Lower leg skin (tissue), 3 donors: ENCODE measurements around the gene TBX10.

Experiments
- POLR2A ChIP-seq, 2 donors: fragments of 450-650 bp; IDR thresholded peaks; one replicate each; pipeline ENCODE4 v1.6.1; 2016 to 2017; ENCODE audit warnings: antibody characterized with exemption in 2 of 2, mild to moderate bottlenecking in 1 of 2, moderate library complexity in 1 of 2
- TF ChIP-seq, protein P1 (sequence below), 3 donors: fragments of 450-650 bp; IDR thresholded peaks; one replicate each; pipeline ENCODE4 v1.5.1; 2016; ENCODE audit warnings: antibody characterized with exemption in 3 of 3, mild to moderate bottlenecking in 3 of 3, moderate library complexity in 2 of 3

DNA sequence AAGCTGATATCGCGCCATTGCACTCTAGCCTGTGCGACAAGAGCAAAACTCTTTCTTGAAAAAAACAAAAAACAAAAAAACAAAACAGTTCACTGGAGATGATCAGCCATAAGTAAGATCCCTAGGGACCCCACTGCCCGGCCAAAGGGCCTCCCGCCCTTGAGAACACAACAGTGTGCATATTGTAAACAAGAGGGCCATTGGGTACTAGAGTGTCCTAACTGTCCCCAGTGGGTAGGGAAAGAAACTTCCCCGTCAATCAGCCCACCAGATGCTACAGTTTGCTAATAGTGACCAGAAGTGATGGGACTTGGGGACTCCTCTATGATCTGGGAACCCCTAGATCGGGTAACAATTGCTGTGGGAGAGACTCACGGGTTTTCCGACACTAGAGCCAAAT is 14.7 kb upstream of the TBX10 start:
- TF ChIP-seq, protein P1, sequence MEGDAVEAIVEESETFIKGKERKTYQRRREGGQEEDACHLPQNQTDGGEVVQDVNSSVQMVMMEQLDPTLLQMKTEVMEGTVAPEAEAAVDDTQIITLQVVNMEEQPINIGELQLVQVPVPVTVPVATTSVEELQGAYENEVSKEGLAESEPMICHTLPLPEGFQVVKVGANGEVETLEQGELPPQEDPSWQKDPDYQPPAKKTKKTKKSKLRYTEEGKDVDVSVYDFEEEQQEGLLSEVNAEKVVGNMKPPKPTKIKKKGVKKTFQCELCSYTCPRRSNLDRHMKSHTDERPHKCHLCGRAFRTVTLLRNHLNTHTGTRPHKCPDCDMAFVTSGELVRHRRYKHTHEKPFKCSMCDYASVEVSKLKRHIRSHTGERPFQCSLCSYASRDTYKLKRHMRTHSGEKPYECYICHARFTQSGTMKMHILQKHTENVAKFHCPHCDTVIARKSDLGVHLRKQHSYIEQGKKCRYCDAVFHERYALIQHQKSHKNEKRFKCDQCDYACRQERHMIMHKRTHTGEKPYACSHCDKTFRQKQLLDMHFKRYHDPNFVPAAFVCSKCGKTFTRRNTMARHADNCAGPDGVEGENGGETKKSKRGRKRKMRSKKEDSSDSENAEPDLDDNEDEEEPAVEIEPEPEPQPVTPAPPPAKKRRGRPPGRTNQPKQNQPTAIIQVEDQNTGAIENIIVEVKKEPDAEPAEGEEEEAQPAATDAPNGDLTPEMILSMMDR (IDR thresholded peaks at IDR 0.05) = no peak
- TF ChIP-seq POLR2A (IDR thresholded peaks at IDR 0.05) = no peak
